NOMO-1 treated with dmso at 0.1 percent for 144 hours (cell line): ENCODE data around the gene KRT71.

Experiments
- DNase-seq: peaks from one replicate; lab custom pipeline; 2025; ENCODE audit not compliant: unreplicated experiment; lab: John Stamatoyannopoulos, UW

The KRT71 gene

GRCh38 chr12:52539821-52540173, 13.1 kb downstream of the KRT71 start:
- no peak for DNase-seq

- DNase-seq, result no peak
These were observed 13.7 kb downstream of the KRT71 start for GRCh38 chr12:52539083-52539820.

- no peak for DNase-seq
These were observed 15.8 kb downstream of the KRT71 start for GRCh38 chr12:52537101-52537500.

GRCh38 chr12:52535574-52535973, 17.4 kb downstream of the KRT71 start:
- DNase-seq, result no peak

DNA sequence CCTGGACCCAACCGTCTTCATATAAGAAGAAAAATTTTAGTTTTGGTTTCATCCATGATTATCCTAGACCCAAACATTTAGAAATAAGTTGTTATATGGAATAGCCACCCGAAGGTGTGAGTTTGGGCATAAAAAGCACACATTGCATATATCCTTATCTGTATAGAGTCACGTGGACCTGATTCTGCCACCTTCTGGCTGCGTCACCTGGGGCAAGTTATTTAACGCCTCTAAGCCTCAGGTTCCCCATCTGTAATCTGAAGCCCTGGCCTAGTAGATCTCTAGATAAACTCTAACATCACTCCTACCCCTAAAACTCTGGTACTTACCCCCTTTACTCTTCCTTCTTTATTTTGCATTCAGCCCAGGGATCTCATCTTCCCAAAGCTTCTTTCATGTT, 18.5 kb downstream of the KRT71 start:
- DNase-seq, result no peak

GRCh38 chr12:52533686-52534470, 19.1 kb downstream of the KRT71 start:
- no peak for DNase-seq

GRCh38 chr12:52532636-52533035, 20.3 kb downstream of the KRT71 start:
- DNase-seq, result no peak

DNA sequence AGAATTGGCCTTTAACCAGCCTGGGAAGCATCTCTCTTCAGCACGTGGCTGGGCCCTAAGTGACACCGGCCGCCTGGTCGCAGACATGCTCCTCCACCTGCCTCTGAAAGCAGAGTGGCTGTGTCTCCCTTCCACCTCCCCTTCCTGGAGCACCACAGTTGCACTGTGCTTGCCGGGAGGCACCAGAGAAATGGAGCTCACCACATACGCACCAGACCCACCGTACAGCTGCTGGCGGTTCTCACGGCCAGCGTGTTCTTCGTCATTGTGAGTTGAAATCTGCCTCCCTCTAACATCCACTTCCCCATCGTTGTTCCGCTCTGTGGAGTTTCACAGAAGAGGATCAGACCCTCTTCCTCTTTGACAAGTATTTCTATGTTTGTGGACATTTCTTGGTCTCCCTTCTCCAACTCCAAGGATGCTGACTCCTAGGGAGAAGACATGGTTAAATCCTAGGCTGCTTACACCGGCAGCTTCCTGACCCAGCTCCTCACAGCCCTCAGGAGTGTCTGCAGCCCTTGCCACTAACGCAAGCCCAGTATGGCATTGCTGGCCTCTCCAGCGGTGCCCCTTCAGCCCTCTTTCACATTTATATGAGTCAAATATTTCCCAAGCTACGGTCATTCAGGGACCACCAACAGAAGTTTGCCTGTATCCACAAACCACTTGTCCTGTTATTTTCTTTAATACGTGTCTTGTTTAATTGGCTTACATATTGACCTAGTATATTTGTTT, 21.2 kb downstream of the KRT71 start:
- peak; percentile 15 for DNase-seq

GRCh38 chr12:52530905-52531304, 22.0 kb downstream of the KRT71 start:
- DNase-seq, result no peak

DNA sequence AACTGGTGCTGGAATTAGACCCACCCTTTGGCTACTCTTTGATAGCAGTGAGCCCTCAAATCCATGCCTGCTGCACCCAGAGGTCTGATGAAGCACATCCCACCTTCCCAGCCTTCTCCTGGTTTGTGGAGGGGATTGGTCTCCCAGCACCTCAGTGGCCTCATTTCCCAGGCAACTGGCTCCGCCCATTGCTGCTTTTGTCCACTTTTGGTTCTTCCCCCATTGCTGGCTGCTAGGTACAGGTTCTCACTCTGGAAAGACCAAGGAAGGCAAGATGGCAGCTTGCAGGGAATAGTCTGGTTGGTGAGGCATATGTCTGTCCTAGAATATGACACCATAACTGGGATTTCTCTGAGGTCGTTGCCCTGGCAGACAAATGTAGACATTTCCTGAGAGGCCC, 22.6 kb downstream of the KRT71 start:
- DNase-seq, result no peak

DNA sequence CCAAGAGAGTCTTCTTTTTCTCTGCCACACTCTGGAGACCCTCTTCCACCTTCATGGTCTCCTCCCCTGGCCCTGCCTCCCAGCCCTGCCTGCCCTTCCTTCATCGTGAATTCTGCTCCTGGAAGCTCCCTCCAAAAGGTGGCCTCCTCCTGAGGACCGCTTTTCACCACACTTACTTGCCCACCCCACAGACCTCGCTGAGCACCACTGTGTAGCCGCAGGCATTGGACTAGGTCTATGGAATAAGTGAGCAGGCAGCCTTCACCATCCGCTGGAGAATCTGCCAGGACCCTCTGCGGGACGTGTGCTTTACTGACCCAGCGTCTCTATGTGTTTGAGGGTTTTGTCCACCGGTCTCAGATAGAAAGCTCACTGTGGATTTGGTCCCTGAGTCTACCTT, 23.1 kb downstream of the KRT71 start:
- no peak for DNase-seq

DNA sequence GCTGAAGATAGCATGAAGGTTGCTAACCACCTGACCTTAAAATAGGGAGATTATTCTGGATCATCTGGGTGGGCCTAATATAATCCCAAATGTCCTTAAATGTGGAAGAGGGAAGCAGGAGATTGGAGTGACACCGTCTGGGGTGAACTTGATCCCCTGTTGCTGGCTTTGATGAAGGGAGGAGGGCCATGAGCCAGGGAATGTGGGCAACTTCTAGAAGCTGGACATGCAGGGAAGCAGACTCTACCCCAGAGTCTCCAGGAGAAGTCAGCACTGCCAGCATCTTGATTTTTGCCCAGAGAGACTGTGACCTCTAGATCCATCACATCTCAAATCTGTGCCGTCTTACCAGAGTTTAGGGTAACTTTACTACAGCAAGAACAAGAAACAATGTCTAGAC, 23.5 kb downstream of the KRT71 start:
- no peak for DNase-seq

DNA sequence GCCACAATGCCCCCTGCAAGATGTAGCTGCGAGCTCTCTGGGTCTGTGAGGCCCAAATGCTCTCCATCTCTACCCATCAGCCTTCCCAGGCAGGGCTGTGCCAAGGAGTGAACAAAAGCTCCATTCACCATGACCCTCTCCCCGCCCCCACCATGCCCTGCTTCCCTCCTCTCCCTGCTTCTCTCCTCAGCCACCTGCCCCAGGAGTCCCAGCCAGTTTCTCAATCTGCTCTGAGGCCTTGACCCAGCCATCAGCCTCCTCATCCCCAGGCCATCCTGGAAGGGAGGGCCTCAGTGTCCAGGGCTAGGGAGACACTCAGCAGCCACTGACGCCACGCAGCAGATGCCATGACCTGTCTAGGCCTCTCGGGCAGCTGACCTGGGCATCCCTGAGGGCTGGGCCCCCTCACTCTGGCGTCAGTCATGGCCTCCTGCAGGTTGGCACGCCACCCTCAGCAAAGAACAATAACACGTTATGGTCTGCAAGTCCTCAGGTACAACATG, 24.3 kb downstream of the KRT71 start:
- no peak for DNase-seq

DNA sequence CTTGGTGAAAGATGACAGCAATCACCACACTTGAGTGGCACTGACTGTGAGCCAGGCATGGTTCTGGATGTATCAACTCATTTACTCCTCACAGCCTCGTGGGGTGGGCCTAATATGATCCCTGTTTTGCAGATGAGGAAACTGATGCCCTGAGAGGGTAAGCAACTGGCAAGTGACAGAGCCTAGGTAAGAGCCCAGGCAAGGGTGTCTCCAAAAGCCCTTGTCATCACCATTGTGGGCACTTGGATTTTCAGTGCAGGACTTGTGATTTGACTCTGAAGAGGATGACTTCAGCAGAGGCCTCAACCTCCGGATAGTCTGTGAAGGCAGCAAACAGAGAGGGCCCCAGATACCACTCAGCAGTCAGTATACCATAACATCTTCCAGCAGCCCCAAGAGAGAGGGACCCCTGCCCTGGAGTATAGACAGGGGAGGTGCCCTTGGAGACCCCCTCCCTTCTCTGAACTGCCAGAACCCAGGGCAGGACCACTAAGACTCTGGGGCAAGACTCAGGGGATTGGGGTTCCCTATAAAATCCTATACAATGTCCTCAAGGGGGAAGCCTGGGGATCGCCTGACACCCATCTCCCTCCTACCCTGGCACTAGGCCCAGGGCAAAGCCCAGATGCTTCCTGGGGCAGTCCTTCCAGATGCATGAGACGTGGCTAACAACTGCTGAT, 25.7 kb downstream of the KRT71 start:
- DNase-seq, result no peak

DNA sequence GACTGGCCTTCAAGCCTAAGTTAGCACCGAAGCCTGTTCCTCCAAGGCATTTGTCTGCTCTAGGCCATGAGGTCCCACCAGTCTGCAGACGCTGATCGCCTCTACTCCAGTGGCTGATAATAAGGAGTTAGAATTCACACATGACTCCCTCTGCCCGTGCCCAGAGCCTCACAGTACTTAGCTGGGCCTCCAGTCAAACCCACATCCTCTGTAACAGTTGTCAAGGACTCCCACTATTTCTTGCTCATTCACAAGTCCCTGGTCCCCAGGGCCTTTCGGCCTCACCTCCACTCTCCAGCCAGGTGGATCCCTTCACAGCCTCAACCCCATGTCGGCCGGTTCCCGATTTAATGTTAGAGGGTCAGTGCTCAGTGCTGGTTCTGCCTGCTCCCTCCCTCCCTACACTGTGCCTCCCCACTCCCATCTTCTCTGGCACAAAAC, 26.4 kb downstream of the KRT71 start:
- no peak for DNase-seq

DNA sequence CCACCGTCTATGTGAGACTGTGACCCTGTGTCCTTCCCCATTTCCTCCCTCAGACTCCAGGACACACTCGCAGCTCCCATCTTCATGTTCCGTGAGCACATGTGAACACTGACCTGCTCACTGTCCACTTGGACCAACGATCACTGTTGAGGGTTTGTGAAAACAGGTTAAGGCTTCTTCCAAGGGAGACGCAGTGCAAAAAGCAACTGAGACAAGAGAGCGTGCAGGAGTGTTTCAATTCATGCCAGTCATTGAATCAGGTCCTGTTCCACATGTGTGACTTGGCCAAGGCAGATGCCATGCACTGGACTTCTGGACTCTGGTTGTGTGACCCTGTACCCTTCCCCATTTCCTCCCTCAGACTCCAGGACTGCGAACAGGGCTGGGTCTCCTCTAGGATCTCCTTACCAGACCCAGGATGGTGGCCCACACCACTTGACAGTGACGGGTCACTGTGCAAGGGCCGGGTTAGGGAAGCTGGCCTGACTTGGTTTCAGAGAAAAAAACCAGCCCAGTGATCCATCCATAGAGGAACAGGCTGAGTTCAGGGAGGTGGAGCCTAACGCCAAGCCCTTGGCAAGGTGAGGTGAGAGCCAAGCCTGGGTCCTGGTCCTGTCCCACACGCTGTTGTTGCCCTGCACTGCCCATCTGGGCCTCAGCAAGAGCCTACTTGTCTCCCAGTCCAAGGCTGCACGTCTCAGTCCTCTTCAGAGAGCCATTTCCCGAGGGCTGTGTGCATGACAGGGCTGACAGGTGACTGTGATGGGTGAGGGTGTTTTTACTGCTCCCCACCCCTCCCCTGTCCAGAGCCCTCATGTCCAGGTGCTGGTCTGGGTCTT, 27.1 kb downstream of the KRT71 start:
- DNase-seq, result no peak

GRCh38 chr12:52524898-52525591, 27.9 kb downstream of the KRT71 start:
- DNase-seq, result no peak

- DNase-seq, result no peak
These were observed 28.6 kb downstream of the KRT71 start for GRCh38 chr12:52524241-52524897.

GRCh38 chr12:52523824-52524223, 29.1 kb downstream of the KRT71 start:
- DNase-seq, result no peak
